ENCODE data around the gene STOML1.

STOML1 gene

GRCh38 chr15:73930790-73931281 lies 61.3 kb downstream of the STOML1 start:
- no peak for DNase-seq (ENCODE audit: low read depth in 2 of 2)

- DNase-seq (ENCODE audit: low read depth in 2 of 2), result no peak
These were observed 61.7 kb downstream of the STOML1 start for GRCh38 chr15:73930371-73930770.

- no peak for DNase-seq (ENCODE audit: low read depth in 2 of 2)
These were observed 63.0 kb downstream of the STOML1 start for GRCh38 chr15:73928971-73929627.

Measured in stimulated activated CD4-positive, alpha-beta T cell treated with anti-CD3 and anti-CD28 coated beads, Interleukin-4, amount 100 ng/mL, for 48 hours (primary cell).